Measurements from ENCODE around the gene SRY. TPM values are rescaled to one million over a fixed set of nuclear protein-coding genes. Genes with fewer than 3 reads are reported as not detected.

The SRY gene
- total RNA-seq, result not detected in 2 replicates

DNA sequence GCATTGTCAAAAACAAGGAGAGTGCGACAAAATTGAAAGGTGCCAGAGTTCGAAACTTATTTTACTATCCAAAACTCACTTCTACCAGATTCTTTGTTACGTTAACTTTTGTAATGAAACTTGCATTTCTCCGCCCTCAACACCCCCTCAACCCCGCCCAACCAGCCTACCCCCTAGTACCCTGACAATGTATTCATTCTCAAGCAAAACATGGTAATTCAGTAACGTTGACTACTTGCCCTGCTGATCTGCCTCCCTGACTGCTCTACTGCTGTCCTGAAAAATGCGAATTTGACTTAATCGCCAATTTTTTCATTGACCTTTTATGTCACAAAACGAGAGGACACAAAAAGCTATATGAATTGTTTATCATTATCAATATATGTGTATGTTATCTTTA, at the start of gene SRY:
TSS of gene SRY (minus strand) at position 83 of the 400 bp plus-strand sequence. CDS start at position 4, 79 bp downstream.

Small RNA genes lying within 50 kb of the gene (small RNA-seq; reads per million reads assigned to genes)
- not detected for gene RNU6-1334P
- gene TOMM22P2, result not detected

Other genes starting within 250 kb of the SRY start
- gene RPS4Y1, start 53.9 kb upstream of the SRY start, total RNA-seq, result 282 and 295 TPM in 2 replicates
- gene ZFY, start 147.7 kb upstream of the SRY start, total RNA-seq, result 14.0 and 14.8 TPM in 2 replicates

All from vein endothelial cell (primary cell).